Left lung (tissue), 10 donors: ENCODE results near the gene CHSY1. TPM values are rescaled to one million over a fixed set of nuclear protein-coding genes. Genes with fewer than 3 reads are reported as not detected.

Experiments used
- ATAC-seq: fragments of 200-7000 bp; cut with Tn5 transposase; one replicate; pipeline ENCODE4 v1.9.1; 2020; ENCODE audit warnings: moderate library complexity
- DNase-seq, 4 donors: peaks; one replicate each; pipeline ENCODE4 v3.0.0-alpha.2; 2013 to 2020
- H3K27ac ChIP-seq, 2 donors: fragments of 200-600 bp; sonication (generic) in 1 of 2; one replicate each; pipeline versions ENCODE4 v1.5.0 to v1.8.0; 2020 to 2021
- H3K27me3 ChIP-seq, 2 donors: fragments of 200-600 bp; sonication (generic) in 1 of 2; one replicate each; pipeline versions ENCODE4 v1.5.0 to v1.8.0; 2020 to 2021
- H3K36me3 ChIP-seq, 2 donors: fragments of 200-600 bp; sonication (generic) in 1 of 2; one replicate each; pipeline versions ENCODE4 v1.5.0 to v1.8.0; 2020 to 2021
- H3K4me1 ChIP-seq, 2 donors: fragments of 200-600 bp; one replicate each; pipeline ENCODE4 v1.8.0; 2021
- H3K4me3 ChIP-seq, 2 donors: fragments of 200-600 bp; sonication (generic) in 1 of 2; one replicate each; pipeline versions ENCODE4 v1.5.0 to v1.8.0; 2020 to 2021; ENCODE audit warnings: mild to moderate bottlenecking in 1 of 2
- H3K9me3 ChIP-seq, 2 donors: fragments of 200-600 bp; sonication (generic) in 1 of 2; one replicate each; pipeline versions ENCODE4 v1.5.0 to v1.8.0; 2020 to 2021
- CTCF ChIP-seq, 2 donors: fragments of 200-600 bp; sonication (generic) in 1 of 2; IDR thresholded peaks; one replicate each; pipeline versions ENCODE4 v1.5.0 to v1.8.0; 2021; ENCODE audit warnings: antibody characterized with exemption in 2 of 2
- intact Hi-C, 2 donors: fragments of 100-400 bp; cut with DNase I; formaldehyde crosslinking; loops; one replicate each; pipeline versions ENCODE4 v1.11.2 to v1.14.2; 2022
- polyA plus RNA-seq, 6 donors: library from polyadenylated mRNA; unstranded; fragments of 120-200 nt; gene quantifications; one replicate each; pipeline ENCODE4 v1.2.1, GENCODE V29; 2013; ENCODE audit not compliant: insufficient read length in 6 of 6
- total RNA-seq, 2 donors: library from RNA; stranded (reverse); fragmentation: NEBNext Ultra II Directional; extraction: Animal tissue kit (Norgen Biotek cat#: 25700); gene quantifications; one replicate each; pipeline ENCODE4 v1.2.1, GENCODE V29; 2021
- donor health status: DM: no; HTN: yes; CAD: no.
- donor health status: DM: no; HTN: no; CAD: no.

Gene CHSY1
- total and polyA plus RNA-seq, 8 donors = 33.3 to 61.5 (median 51.5) TPM

DNA sequence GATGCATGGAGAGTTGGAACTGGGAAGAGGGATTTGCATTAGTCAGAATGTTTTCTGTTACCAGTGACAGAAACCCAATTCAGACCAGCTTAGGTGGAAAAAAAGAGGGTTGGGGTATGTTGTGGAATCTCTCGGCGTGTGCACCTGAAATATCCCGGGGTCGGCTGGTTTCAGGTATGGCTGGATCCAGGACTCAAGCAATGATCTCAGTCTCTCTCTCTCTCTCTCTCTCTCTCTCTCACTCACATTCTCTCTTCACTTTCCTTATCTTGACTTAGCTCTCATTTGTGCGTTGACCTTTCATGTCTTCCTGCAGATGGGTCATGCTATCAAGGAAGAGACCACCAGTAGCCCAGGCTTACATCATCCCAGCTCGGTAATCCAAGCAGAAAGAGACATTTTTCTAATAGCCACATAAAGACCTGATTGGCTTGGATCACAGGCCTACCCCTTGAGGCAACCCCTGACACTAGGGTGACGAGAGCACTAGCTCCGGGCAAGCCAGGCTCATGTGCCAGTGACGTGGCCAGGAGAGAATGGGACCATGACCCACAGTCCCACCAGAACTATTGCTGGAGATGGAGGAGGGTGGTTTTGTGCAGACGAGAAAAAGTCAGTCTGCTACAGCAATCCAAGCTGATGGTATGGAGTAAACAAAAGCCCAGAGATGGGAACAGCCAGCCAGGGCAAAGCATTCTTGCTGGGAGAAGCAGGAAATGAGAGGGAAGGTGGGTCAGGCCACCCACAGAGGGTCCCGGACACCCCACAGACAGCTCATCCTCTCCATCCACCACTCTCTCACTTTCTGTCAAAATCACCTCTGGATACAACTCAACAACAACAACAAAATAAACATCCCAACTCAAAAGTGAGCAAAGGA, 91.7 kb downstream of the CHSY1 start:
- H3K4me1 ChIP-seq = peaks cover 0 to 20% of the 10 kb centered on the region in 2 donors
- DNase-seq (no peak), ATAC-seq (no peak)
- intact Hi-C loops = no loop called here
- H3K27me3 ChIP-seq = no peaks in the 10 kb centered on the region
- H3K36me3 ChIP-seq = no peaks in the 10 kb centered on the region
- H3K9me3 ChIP-seq = peaks cover 0 to 13% of the 10 kb centered on the region in 2 donors
- no peak overlapping the region for H3K27ac ChIP-seq
- no peak for TF ChIP-seq CTCF (IDR thresholded peaks at IDR 0.05)
- H3K4me3 ChIP-seq = no peak overlapping the region

GRCh38 chr15:101159096-101159935, 92.5 kb downstream of the CHSY1 start:
- intact Hi-C loops = no loop called here
- ATAC-seq (no peak), DNase-seq (no peak)
- peaks cover 0 to 4% of the 10 kb centered on the region in 2 donors for H3K9me3 ChIP-seq
- TF ChIP-seq CTCF (IDR thresholded peaks at IDR 0.05) = no peak
- no peak overlapping the region for H3K4me3 ChIP-seq
- no peaks in the 10 kb centered on the region for H3K36me3 ChIP-seq
- H3K4me1 ChIP-seq = peaks cover 0 to 17% of the 10 kb centered on the region in 2 donors
- H3K27ac ChIP-seq = no peak overlapping the region
- no peaks in the 10 kb centered on the region for H3K27me3 ChIP-seq

DNA sequence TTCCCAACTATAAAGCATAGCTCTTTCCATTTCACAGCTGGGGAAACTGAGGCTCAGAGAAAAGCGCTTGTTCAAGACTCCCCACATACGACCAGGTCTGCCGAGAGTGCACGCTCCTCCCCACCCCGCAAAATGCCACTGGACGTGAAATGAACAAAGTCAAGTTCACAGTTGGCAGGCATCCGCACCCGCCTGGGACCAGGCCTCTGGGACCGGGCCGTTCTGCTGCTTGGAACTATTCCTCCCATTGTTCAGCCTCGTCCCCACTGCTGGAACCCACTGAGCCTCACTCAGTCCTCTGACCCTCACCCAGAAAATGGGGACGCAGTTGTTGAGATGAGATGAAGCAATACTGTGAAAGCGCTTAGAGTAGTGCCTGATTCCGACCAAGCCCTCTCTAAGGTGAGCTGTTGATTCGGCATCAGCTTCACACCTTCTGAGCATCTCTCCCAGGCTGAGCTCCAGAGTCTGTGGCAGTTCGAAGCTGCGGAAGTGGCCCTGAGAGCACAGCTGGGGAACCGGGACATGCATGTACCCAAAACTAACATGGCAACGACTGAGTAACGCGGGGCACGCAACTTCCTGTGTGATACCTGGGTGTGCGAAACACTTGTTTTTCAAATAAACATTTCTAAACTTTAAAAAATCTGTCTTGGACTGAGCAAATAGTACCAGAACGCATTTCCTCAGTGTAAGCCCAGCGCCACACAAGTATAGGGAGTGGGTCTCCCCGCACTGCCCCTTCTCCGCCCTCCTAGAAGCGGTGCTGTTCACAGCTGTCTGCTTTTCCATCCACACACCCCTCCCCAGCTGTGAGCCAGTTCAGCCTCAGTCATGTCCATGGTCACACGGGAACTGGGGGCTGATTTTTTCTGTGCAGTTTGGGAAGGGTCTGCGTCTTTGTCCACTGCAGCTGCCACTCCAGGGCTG, 93.4 kb downstream of the CHSY1 start:
- no peak overlapping the region for H3K27ac ChIP-seq
- H3K36me3 ChIP-seq = no peaks in the 10 kb centered on the region
- no peak for ATAC-seq
- H3K27me3 ChIP-seq = no peaks in the 10 kb centered on the region
- TF ChIP-seq CTCF (IDR thresholded peaks at IDR 0.05) = no peak
- intact Hi-C loops = no loop called here
- DNase-seq = no peak
- peaks cover 0 to 16% of the 10 kb centered on the region in 2 donors for H3K4me1 ChIP-seq
- H3K4me3 ChIP-seq = no peak overlapping the region
- H3K9me3 ChIP-seq = no peaks in the 10 kb centered on the region

GRCh38 chr15:101157721-101158120, 94.1 kb downstream of the CHSY1 start:
- H3K9me3 ChIP-seq = no peaks in the 10 kb centered on the region
- H3K4me3 ChIP-seq = no peak overlapping the region
- ATAC-seq (no peak), DNase-seq (no peak)
- H3K4me1 ChIP-seq = peaks cover 0 to 12% of the 10 kb centered on the region in 2 donors
- TF ChIP-seq CTCF (IDR thresholded peaks at IDR 0.05) = no peak
- no peaks in the 10 kb centered on the region for H3K36me3 ChIP-seq
- H3K27me3 ChIP-seq = no peaks in the 10 kb centered on the region
- intact Hi-C loops = no loop called here
- H3K27ac ChIP-seq = no peak overlapping the region
